HG03342 (cell line): ENCODE data around the gene KCNMB2.
A peak's percentile ranks its signal among the peaks of the same experiment; 100 is the strongest.

Experiments used
- ATAC-seq: cut with Tn5 transposase; IDR thresholded peaks from one replicate; pipeline ENCODE4 v1.9.1; 2021; ENCODE audit warnings: mild to moderate bottlenecking, moderate library complexity; ENCODE audit not compliant: unreplicated experiment

Gene KCNMB2

GRCh38 chr3:178795349-178795748, 259.1 kb downstream of the KCNMB2 start:
- ATAC-seq = no peak

- ATAC-seq = peak; percentile 48
Measured at GRCh38 chr3:178802259-178802658, 266.0 kb downstream of the KCNMB2 start.

- ATAC-seq = no peak
Measured at GRCh38 chr3:178802993-178803693, 266.9 kb downstream of the KCNMB2 start.

- no peak for ATAC-seq
Measured at GRCh38 chr3:178804606-178805005, 268.4 kb downstream of the KCNMB2 start.

GRCh38 chr3:178805741-178806140, 269.5 kb downstream of the KCNMB2 start:
- no peak for ATAC-seq

- no peak for ATAC-seq
Measured at GRCh38 chr3:178806651-178807050, 270.4 kb downstream of the KCNMB2 start.

GRCh38 chr3:178807694-178808093, 271.5 kb downstream of the KCNMB2 start:
- no peak for ATAC-seq

GRCh38 chr3:178808748-178809147, 272.5 kb downstream of the KCNMB2 start:
- no peak for ATAC-seq

GRCh38 chr3:178810181-178810580, 273.9 kb downstream of the KCNMB2 start:
- no peak for ATAC-seq

GRCh38 chr3:178822722-178823121, 286.5 kb downstream of the KCNMB2 start:
- no peak for ATAC-seq

- ATAC-seq = no peak
Measured at GRCh38 chr3:178823150-178823549, 286.9 kb downstream of the KCNMB2 start.

- no peak for ATAC-seq
Measured at GRCh38 chr3:178823591-178824246, 287.5 kb downstream of the KCNMB2 start.

- ATAC-seq = no peak
Measured at GRCh38 chr3:178826435-178827123, 290.3 kb downstream of the KCNMB2 start.

- ATAC-seq = no peak
Measured at GRCh38 chr3:178827285-178827856, 291.1 kb downstream of the KCNMB2 start.

GRCh38 chr3:178833695-178834094, 297.5 kb downstream of the KCNMB2 start:
- ATAC-seq = no peak

GRCh38 chr3:178835033-178835432, 298.8 kb downstream of the KCNMB2 start:
- no peak for ATAC-seq

GRCh38 chr3:178837512-178837911, 301.3 kb downstream of the KCNMB2 start:
- ATAC-seq = no peak

- no peak for ATAC-seq
Measured at GRCh38 chr3:178840586-178840985, 304.4 kb downstream of the KCNMB2 start.

- ATAC-seq = no peak
Measured at GRCh38 chr3:178841011-178841410, 304.8 kb downstream of the KCNMB2 start.

GRCh38 chr3:178844916-178845315, 308.7 kb downstream of the KCNMB2 start:
- no peak for ATAC-seq

- ATAC-seq = no peak
Measured at GRCh38 chr3:178845420-178846118, 309.3 kb downstream of the KCNMB2 start.
